Mammary epithelial cell (primary cell): ENCODE measurements around the gene COL5A1.

Experiments
- EZH2 ChIP-seq: IDR thresholded peaks from 2 replicates; pipeline ENCODE4 v1.6.1; 2012; ENCODE audit warnings: low read length, inconsistent platforms, borderline replicate concordance
- TF ChIP-seq, protein P1 (sequence below), 2 donors: IDR thresholded peaks in 1 of 2; conservative IDR thresholded peaks in 1 of 2; 2 replicates each; pipeline ENCODE4 v1.5.1; 2011 to 2012; ENCODE audit warnings: inconsistent platforms in 2 of 2, low read length in 2 of 2, mild to moderate bottlenecking in 2 of 2, control low read depth in 1 of 2, low read depth in 1 of 2; ENCODE audit not compliant: insufficient read depth in 1 of 2; ENCODE audit errors: extremely low read depth in 1 of 2

GRCh38 chr9:134838651-134839454, 197.2 kb downstream of the COL5A1 start:
- TF ChIP-seq, protein P1, sequence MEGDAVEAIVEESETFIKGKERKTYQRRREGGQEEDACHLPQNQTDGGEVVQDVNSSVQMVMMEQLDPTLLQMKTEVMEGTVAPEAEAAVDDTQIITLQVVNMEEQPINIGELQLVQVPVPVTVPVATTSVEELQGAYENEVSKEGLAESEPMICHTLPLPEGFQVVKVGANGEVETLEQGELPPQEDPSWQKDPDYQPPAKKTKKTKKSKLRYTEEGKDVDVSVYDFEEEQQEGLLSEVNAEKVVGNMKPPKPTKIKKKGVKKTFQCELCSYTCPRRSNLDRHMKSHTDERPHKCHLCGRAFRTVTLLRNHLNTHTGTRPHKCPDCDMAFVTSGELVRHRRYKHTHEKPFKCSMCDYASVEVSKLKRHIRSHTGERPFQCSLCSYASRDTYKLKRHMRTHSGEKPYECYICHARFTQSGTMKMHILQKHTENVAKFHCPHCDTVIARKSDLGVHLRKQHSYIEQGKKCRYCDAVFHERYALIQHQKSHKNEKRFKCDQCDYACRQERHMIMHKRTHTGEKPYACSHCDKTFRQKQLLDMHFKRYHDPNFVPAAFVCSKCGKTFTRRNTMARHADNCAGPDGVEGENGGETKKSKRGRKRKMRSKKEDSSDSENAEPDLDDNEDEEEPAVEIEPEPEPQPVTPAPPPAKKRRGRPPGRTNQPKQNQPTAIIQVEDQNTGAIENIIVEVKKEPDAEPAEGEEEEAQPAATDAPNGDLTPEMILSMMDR (conservative IDR thresholded peaks at IDR 0.05 in 1 of 2, IDR thresholded peaks at IDR 0.05 in 1 of 2; ENCODE audit: extremely low read depth in 1 of 2, insufficient read depth in 1 of 2, low read depth in 1 of 2, low read length in 2 of 2) = no peak
- no peak for TF ChIP-seq EZH2
